D341Med (cell line): ENCODE data around the gene VPS54.
"Not testable (repeated sequence)": the region's sequence is repeated elsewhere in the genome, so short reads cannot be mapped to it uniquely, and the experiment has no call there.

ENCODE experiments used
- DNase-seq: peaks from one replicate; pipeline ENCODE4 v3.0.0; 2012; ENCODE audit warnings: low spot score

VPS54 gene

GRCh38 chr2:63993130-63993584 lies 26.1 kb downstream of the VPS54 start:
- DNase-seq = not testable (repeated sequence)

- DNase-seq = no peak
Observed at GRCh38 chr2:63992061-63992685, 27.1 kb downstream of the VPS54 start.

- DNase-seq = not testable (repeated sequence)
Observed at GRCh38 chr2:63991173-63991999, 27.8 kb downstream of the VPS54 start.

DNA sequence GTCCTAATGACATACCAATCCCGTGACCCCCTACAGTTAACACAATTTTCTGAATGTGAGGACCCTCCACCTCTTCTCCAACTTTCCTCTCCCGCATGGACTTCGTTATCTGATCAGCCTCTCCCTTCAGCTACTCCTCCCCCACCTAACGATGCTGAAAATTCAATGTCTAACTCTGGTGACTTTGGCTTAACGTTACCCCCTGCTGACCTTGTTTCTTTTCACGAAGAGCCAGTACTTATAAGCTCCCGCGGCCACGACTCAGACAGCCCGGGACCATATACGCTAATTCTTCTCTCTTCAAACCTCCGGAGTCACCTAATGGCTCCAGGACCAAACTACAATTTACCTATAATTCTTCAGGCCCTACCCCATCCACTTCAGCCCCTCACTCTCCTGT lies 29.2 kb downstream of the VPS54 start:
- no peak for DNase-seq

GRCh38 chr2:63988842-63989436 lies 30.3 kb downstream of the VPS54 start:
- DNase-seq = not testable (repeated sequence)

DNA sequence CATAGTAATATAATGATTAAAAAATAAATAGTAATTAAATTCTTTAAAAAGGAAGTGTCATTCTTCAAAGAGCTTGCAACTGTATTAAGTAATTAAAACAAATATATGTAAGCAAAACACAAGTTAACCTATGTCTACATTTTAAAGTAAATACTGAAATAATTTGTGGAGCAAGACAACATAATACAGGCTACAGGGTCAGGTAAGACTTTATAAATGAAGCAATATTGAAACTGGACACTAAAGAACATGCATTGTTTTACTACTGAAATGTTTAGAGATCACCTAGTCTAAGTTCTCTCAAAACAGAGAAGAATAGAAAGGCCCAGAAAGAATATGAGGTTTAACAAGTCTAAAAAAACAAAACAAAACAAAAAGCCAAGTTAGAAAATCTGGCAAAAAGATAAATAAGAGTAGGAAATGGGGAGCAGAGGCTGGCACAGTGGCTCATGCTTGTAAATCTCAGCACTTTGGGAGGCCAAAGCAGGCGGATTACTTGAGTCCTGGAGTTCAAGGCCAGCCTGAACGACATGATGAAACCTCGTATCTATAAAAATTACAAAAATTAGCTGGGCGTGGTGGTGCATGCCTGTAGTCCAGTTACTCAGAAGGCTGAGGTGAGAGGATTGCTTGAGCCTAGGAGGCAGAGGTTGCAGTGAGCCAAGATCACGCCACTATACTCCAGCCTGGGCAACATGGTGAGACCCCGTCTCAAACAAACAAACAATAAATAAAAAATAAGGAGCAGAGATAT lies 34.4 kb downstream of the VPS54 start:
- DNase-seq = no peak

- no peak for DNase-seq
Observed at GRCh38 chr2:63983986-63984605, 35.1 kb downstream of the VPS54 start.

DNA sequence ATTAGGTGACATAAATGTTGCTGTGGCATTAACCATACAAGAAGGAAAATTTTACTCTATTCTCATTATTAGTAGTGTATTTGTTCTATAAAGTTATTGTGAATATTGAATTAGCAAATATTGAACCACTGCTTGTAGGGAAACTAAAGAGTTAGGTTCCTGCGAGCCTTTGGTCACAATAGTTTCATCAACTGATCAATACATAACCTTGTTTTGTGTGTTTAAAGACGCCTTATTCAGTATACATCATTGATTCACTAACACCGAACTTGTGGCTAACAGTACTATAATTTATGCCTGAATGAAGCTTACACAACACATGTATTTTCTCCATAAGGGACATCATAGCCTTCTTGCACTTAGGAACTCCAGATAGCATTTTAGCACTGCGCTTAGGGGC lies 36.9 kb downstream of the VPS54 start:
- DNase-seq = no peak

GRCh38 chr2:63981702-63982103 lies 37.5 kb downstream of the VPS54 start:
- DNase-seq = no peak

DNA sequence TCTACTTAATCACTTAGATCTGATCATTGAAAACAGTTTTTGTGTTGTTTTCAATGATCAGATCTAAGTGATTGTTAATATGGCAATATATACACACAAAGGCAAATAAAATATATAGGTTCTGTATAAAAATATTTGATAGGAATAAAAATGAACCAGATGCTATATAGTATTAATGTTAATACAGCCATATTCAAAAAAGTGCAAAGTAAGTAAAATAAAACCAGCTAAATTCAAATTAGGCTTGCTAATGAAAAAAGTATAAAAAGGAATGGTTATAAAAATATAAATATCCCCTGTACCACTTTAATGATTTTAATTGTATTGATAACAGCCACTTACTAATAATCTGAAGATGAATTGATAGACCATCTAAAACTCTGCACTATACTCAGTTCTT lies 38.4 kb downstream of the VPS54 start:
- no peak for DNase-seq

- DNase-seq = no peak
Observed at GRCh38 chr2:63977904-63978303, 41.3 kb downstream of the VPS54 start.

GRCh38 chr2:63976125-63976510 lies 43.1 kb downstream of the VPS54 start:
- no peak for DNase-seq

DNA sequence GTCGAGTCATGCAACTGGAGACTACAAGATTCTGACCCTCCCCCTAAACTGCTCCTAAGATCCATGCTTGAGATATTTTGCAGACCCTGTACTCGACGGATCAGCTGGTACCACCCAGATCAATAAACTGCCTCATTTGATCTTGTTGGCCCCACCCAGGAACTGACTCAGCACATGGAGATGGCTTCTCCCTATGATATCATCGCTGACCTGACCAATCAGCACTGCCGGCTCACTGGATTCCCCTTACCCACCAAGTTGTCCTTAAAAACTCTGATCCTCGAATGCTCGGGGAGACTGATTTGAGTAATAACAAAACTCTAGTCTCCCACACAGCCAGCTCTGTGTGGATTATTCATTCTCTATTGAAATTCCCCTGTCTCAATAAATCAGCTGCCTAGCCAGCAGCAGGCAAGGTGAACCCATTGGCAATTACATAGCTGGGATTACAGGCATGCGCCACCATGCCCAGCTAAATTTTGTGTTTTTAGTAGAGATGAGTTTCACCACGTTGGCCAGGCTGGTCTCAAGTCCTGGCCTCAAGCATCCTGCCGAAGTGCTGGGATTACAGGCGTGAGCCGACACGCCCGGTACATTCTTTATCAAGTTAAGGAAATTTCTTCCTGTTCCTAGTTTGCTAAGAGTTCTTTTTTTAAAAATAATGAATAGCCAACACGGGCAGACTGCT lies 43.6 kb downstream of the VPS54 start:
- no peak for DNase-seq

GRCh38 chr2:63975036-63975435 lies 44.2 kb downstream of the VPS54 start:
- DNase-seq = not testable (repeated sequence)

DNA sequence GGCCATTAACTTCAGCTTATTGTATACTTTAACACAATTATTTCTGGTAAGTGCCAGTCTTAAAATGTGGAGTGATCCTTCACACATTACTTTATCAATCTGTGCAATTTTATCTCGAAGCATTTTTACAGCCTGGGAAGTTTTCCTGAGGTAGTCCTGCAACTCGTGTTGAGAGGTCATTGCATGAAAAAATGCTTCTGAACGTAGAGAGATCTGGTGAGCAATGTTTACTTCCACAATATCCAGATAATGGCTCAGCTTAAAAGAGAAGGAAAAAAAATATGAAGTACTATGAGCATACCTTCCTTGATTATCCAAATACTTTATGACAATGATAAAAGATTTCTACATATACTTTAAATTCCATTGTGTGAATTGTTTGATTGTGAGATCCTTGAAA lies 57.0 kb downstream of the VPS54 start:
- no peak for DNase-seq

DNA sequence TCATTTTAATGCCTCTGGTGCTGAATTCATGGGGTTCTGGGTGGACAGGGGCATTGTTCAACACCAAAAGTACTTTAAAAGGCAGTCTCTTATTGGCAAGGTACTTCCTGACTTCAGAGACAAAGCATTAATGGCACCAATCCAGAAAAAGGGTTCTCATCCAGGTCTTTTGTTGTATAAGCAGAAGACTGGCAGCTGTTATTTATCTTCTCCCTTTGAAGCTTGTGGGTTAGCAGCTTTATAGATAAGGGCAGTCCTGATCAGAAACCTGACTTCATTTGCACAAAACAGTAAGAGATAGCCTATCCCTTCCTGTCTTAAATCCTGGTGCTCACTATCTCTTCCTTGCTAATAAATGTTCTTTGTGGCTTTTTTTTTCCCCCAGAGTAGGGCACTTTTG lies 68.8 kb downstream of the VPS54 start:
- DNase-seq = no peak

DNA sequence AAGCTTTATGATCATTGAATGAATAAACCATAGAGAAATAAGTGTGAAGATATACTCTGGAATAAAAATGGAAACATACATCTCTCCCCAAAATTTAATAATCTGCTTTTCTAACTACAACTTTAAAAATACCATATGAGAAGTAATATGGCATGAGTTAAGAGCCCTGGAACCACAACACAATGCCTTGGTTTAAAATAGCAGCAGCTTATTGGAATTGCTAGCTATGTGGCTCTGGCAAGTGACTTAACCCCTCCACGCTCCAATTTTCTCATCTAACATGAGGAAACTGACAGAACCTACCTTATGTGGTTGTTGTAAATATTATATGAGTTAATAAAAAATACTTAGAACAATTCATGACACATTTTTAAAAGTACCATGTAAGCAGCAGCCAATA lies 76.4 kb downstream of the VPS54 start:
- DNase-seq = no peak

GRCh38 chr2:63932104-63932503 lies 87.1 kb downstream of the VPS54 start:
- not testable (repeated sequence) for DNase-seq

GRCh38 chr2:63926815-63927214 lies 92.4 kb downstream of the VPS54 start:
- no peak for DNase-seq

GRCh38 chr2:63914311-63914710 lies 104.9 kb downstream of the VPS54 start:
- DNase-seq = no peak

GRCh38 chr2:63903003-63903402 lies 116.2 kb downstream of the VPS54 start:
- DNase-seq = no peak
